Measurements from ENCODE around the gene CALCOCO1. TPM values are rescaled to one million over a fixed set of nuclear protein-coding genes. Genes with fewer than 3 reads are reported as not detected.
"Not testable (repeated sequence)": the region's sequence is repeated elsewhere in the genome, so short reads cannot be mapped to it uniquely, and the experiment has no call there.

CALCOCO1 gene
- total RNA-seq, 2 donors from 2014 or later, result 60.1 to 71.3 TPM

DNA sequence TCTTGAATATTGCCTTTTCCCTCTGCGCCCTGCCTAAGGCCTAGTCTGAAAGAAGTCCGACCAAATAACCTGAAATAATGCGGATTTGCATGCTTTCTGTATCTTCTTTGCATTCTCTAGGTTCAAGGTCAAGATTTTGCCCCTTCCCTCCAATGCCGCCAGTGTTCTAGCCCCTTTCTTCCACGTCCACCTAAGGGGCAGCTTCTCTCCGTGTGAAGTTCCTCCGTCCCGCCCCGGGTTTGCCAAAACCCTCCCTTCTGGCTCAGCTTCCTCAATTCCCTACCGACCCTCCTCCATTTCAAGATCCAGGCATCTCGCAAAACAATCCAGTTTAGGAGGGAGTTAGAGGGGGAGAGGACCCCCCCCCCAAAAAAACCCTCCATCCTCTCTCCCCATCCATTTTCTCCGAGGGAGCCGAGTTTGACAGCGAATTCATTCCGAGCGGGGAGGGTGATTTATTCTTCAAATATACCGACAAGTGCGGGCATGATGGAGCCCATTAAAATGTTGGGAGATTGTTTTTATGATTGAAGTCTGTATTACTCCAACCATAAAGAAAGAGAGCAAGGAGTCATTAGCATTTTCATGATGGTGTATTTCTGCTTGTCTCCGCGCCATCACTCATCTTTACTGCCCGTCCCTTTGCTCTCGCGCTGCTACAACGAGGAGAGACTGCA, 30.5 kb downstream of the CALCOCO1 start:
- Mint-ChIP-seq H3K27ac (no peak overlapping the region), H3K9me3 (no peaks in the 10 kb centered on the region), H3K36me3 (ENCODE audit: insufficient read depth in 2 of 2) (peaks cover 0 to 2% of the 10 kb centered on the region in 2 donors), H3K27me3 (ENCODE audit: low read depth) (peaks cover 89% of the 10 kb centered on the region), H3K4me3 (peak overlapping the region; percentile 50 to 61), H3K4me1 (ENCODE audit: low read depth) (peaks cover 30% of the 10 kb centered on the region)
- no peak for DNase-seq
- no peak for ATAC-seq (replicated peaks in 1 of 2)

- Mint-ChIP-seq H3K36me3 (ENCODE audit: insufficient read depth in 2 of 2) (peaks cover 0 to 2% of the 10 kb centered on the region in 2 donors), H3K27ac (no peak overlapping the region), H3K9me3 (no peaks in the 10 kb centered on the region), H3K4me1 (ENCODE audit: low read depth) (peaks cover 30% of the 10 kb centered on the region), H3K4me3 (peak overlapping the region; percentile 50 to 61), H3K27me3 (ENCODE audit: low read depth) (peaks cover 85% of the 10 kb centered on the region)
- ATAC-seq (replicated peaks in 1 of 2) (peak in 1 of 2 donors; percentile 26), DNase-seq (no peak)
These were observed 31.0 kb downstream of the CALCOCO1 start for GRCh38 chr12:53696285-53696654.

DNA sequence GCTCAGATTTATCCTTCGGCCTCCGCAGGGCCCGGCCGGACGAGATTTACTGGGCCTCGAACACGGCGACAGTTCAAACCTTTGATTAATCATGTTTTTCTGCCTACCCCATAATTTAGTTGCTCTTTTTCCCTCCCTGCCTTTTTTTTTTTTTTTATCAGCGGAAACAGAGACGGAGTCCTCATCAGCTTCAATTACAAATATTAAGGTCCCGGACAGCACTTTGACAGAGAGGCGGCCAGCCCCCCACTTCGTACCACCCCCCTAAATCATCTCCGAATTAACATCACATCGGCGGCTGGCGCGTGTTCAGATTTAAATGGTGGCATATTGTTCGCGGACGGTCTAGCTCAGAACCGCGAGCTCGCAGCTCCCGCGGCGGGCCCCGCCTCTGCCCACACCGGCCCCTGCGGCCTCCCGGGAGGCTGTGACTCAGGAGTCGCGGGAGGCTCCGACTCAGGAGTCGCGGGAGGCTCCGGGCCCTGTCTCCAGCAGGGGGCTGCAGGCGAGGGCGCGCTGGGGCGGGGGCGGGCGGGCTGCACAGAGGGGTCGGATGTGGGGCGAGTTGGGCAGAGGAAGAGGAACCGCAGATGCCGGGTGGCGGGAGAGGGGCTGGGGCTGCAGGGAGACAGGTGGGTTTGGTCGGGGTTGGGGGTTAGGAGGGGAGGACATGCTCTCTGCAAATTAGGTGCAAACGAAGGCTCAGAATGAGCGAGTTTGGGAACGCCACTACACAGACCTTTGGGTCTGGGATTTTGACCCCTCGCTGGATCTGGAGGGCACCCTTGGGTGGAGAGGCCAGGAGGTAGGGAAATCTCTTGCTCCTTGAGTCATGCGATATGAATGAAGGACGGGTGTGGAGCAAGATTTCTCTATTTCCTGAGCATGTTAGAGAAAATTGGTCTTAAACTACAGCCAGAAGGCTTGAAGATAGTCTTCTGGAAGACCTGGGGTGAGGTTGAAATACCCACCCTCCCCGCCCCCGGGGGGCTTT, 31.8 kb downstream of the CALCOCO1 start:
- Mint-ChIP-seq H3K36me3 (ENCODE audit: insufficient read depth in 2 of 2) (peaks cover 0 to 2% of the 10 kb centered on the region in 2 donors), H3K4me1 (ENCODE audit: low read depth) (peaks cover 30% of the 10 kb centered on the region), H3K4me3 (peak overlapping the region; percentile 85 to 86), H3K27me3 (ENCODE audit: low read depth) (peaks cover 76% of the 10 kb centered on the region), H3K27ac (no peak overlapping the region), H3K9me3 (no peaks in the 10 kb centered on the region)
- peak; percentile 92 to 97 for ATAC-seq (replicated peaks in 1 of 2)
- DNase-seq, result peak; percentile 55 to 70

GRCh38 chr12:53694756-53695151, 32.5 kb downstream of the CALCOCO1 start:
- Mint-ChIP-seq H3K36me3 (ENCODE audit: insufficient read depth in 2 of 2) (peaks cover 0 to 2% of the 10 kb centered on the region in 2 donors), H3K4me3 (peak overlapping the region; percentile 85 to 86), H3K27me3 (ENCODE audit: low read depth) (peaks cover 70% of the 10 kb centered on the region), H3K9me3 (no peaks in the 10 kb centered on the region), H3K27ac (no peak overlapping the region), H3K4me1 (ENCODE audit: low read depth) (peaks cover 30% of the 10 kb centered on the region)
- no peak for ATAC-seq (replicated peaks in 1 of 2)
- DNase-seq, result no peak

- peaks cover 5% of the 10 kb centered on the region for H3K27me3 Mint-ChIP-seq (ENCODE audit: low read depth)
- no peak overlapping the region for H3K4me3 Mint-ChIP-seq
- DNase-seq (no peak), ATAC-seq (replicated peaks in 1 of 2) (no peak)
- no peaks in the 10 kb centered on the region for H3K4me1 Mint-ChIP-seq (ENCODE audit: low read depth)
- H3K9me3 Mint-ChIP-seq, result no peaks in the 10 kb centered on the region
- no peak overlapping the region for H3K27ac Mint-ChIP-seq
- H3K36me3 Mint-ChIP-seq (ENCODE audit: insufficient read depth in 2 of 2), result no peaks in the 10 kb centered on the region
These were observed 39.1 kb downstream of the CALCOCO1 start for GRCh38 chr12:53688134-53688533.

GRCh38 chr12:53686436-53686835, 40.8 kb downstream of the CALCOCO1 start:
- no peak for ATAC-seq (replicated peaks in 1 of 2)
- Mint-ChIP-seq H3K36me3 (ENCODE audit: insufficient read depth in 2 of 2) (no peaks in the 10 kb centered on the region), H3K27ac (no peak overlapping the region), H3K27me3 (ENCODE audit: low read depth) (no peaks in the 10 kb centered on the region), H3K9me3 (no peaks in the 10 kb centered on the region), H3K4me3 (no peak overlapping the region), H3K4me1 (ENCODE audit: low read depth) (no peaks in the 10 kb centered on the region)
- DNase-seq, result no peak

- Mint-ChIP-seq H3K27me3 (ENCODE audit: low read depth) (peaks cover 3% of the 10 kb centered on the region), H3K36me3 (ENCODE audit: insufficient read depth in 2 of 2) (no peaks in the 10 kb centered on the region), H3K27ac (no peak overlapping the region), H3K4me3 (no peak overlapping the region), H3K4me1 (ENCODE audit: low read depth) (no peaks in the 10 kb centered on the region), H3K9me3 (no peaks in the 10 kb centered on the region)
- no peak for ATAC-seq (replicated peaks in 1 of 2)
- no peak for DNase-seq
These were observed 42.5 kb downstream of the CALCOCO1 start for GRCh38 chr12:53684654-53685220.

GRCh38 chr12:53683983-53684382, 43.3 kb downstream of the CALCOCO1 start:
- H3K4me1 Mint-ChIP-seq (ENCODE audit: low read depth), result no peaks in the 10 kb centered on the region
- peaks cover 10% of the 10 kb centered on the region for H3K27me3 Mint-ChIP-seq (ENCODE audit: low read depth)
- H3K4me3 Mint-ChIP-seq, result no peak overlapping the region
- ATAC-seq (replicated peaks in 1 of 2) (no peak), DNase-seq (no peak)
- H3K27ac Mint-ChIP-seq, result no peak overlapping the region
- H3K9me3 Mint-ChIP-seq, result no peaks in the 10 kb centered on the region
- no peaks in the 10 kb centered on the region for H3K36me3 Mint-ChIP-seq (ENCODE audit: insufficient read depth in 2 of 2)

DNA sequence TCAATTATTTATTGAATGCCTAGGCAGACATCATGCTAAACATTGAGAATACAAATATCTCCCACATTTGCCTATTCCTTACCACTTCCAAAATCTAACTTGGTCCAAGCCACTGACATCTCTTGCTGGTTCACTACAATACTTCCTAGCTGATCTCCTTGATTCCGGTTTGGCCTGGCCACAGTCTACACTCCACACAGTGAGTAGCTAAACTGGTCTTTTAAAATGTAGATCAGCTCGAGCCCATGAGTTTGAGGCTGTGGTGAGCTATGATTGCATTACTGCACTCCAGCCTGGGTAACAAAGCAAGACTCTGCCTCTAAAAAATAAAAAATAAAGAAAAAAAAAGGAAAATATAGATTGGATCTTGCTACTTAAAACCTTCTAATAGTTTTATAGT, 43.8 kb downstream of the CALCOCO1 start:
- Mint-ChIP-seq H3K9me3 (no peaks in the 10 kb centered on the region), H3K4me3 (no peak overlapping the region), H3K4me1 (ENCODE audit: low read depth) (no peaks in the 10 kb centered on the region), H3K27ac (no peak overlapping the region), H3K36me3 (ENCODE audit: insufficient read depth in 2 of 2) (no peaks in the 10 kb centered on the region), H3K27me3 (ENCODE audit: low read depth) (peaks cover 15% of the 10 kb centered on the region)
- ATAC-seq (replicated peaks in 1 of 2) (no peak), DNase-seq (no peak)

DNA sequence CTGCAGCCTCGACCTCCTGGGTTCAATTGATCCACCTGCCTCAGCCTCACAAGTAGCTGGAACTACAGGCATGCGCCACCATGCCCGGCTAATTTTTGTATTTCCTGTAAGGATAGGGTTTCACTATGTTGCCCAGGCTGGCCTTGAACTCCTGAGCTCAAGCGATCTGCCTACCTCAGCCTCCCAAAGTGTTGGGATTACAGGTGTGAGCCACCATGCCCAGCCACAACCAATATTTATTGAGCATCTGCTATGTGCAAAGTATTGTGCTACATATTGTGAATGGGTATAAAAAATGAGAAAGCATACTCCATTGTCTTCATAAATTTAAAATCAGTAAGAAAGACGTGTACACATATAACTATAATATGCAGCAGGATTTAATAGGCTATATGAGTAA, 47.2 kb downstream of the CALCOCO1 start:
- not testable (repeated sequence) for H3K27ac Mint-ChIP-seq; H3K36me3 Mint-ChIP-seq (ENCODE audit: insufficient read depth in 2 of 2); H3K4me3 Mint-ChIP-seq; H3K9me3 Mint-ChIP-seq; ATAC-seq (replicated peaks in 1 of 2); DNase-seq
- Mint-ChIP-seq H3K4me1 (ENCODE audit: low read depth) (peaks cover 11% of the 10 kb centered on the region), H3K27me3 (ENCODE audit: low read depth) (peaks cover 27% of the 10 kb centered on the region)

DNA sequence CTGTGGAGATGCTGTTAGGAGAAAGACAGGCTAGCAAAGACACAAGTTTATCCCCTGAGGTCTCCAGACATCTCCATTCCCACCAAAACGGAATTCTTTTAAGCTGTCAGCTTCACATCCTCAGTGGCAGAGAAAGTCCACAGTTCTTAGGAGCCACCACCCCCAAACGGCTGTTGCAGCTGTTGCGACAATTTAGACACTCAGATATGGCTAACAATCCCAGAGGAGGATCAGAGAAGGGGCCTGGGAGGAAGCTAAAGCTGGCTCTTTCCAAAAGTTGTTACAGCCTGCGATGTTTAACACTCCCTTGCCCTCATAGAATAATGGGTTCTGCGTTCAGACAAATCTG, 49.5 kb downstream of the CALCOCO1 start:
- no peaks in the 10 kb centered on the region for H3K9me3 Mint-ChIP-seq
- H3K4me1 Mint-ChIP-seq (ENCODE audit: low read depth), result peaks cover 33% of the 10 kb centered on the region
- H3K4me3 Mint-ChIP-seq, result peak overlapping the region; percentile 76 to 80
- no peaks in the 10 kb centered on the region for H3K36me3 Mint-ChIP-seq (ENCODE audit: insufficient read depth in 2 of 2)
- ATAC-seq (replicated peaks in 1 of 2), result no peak
- no peak overlapping the region for H3K27ac Mint-ChIP-seq
- no peak for DNase-seq
- H3K27me3 Mint-ChIP-seq (ENCODE audit: low read depth), result peaks cover 27% of the 10 kb centered on the region

- ATAC-seq (replicated peaks in 1 of 2), result no peak
- Mint-ChIP-seq H3K4me1 (ENCODE audit: low read depth) (peaks cover 38% of the 10 kb centered on the region), H3K27me3 (ENCODE audit: low read depth) (peaks cover 27% of the 10 kb centered on the region), H3K27ac (peak overlapping the region; percentile 29), H3K9me3 (no peaks in the 10 kb centered on the region), H3K4me3 (peak overlapping the region; percentile 76 to 80), H3K36me3 (ENCODE audit: insufficient read depth in 2 of 2) (peaks cover 0 to 2% of the 10 kb centered on the region in 2 donors)
- peak in 1 of 2 donors; percentile 7 for DNase-seq
These were observed 50.0 kb downstream of the CALCOCO1 start for GRCh38 chr12:53677016-53677799.
